Neutrophil (primary cell): ENCODE measurements around the gene LDLRAD4.

Source experiments
- H3K27ac ChIP-seq: fragments of 200-600 bp; sonication (generic); 2 replicates; pipeline ENCODE4 v1.5.1; 2016; ENCODE audit warnings: mild to moderate bottlenecking, moderate library complexity
- H3K27me3 ChIP-seq: fragments of 200-600 bp; sonication (generic); 2 replicates; pipeline ENCODE4 v1.6.0; 2016; ENCODE audit warnings: mild to moderate bottlenecking
- H3K36me3 ChIP-seq: fragments of 200-600 bp; sonication (generic); 2 replicates; pipeline ENCODE4 v1.5.1; 2017
- H3K4me1 ChIP-seq, 2 experiments: fragments of 200-600 bp in 1 of 2; sonication (generic) in 1 of 2; 1 replicate in 1 of 2; 2 replicates in 1 of 2; pipeline versions ENCODE4 v1.5.1 to v1.6.1; 2013 to 2016; ENCODE audit warnings: low read depth in 1 of 2, low read length in 1 of 2, mild to moderate bottlenecking in 1 of 2, moderate library complexity in 1 of 2; ENCODE audit not compliant: control insufficient read depth in 1 of 2, insufficient read depth in 1 of 2
- H3K4me3 ChIP-seq, 2 experiments: fragments of 200-600 bp in 1 of 2; sonication (generic) in 1 of 2; 1 replicate in 1 of 2; 2 replicates in 1 of 2; pipeline ENCODE4 v1.5.1; 2013 to 2016; ENCODE audit warnings: low read depth in 1 of 2, low read length in 1 of 2, mild to moderate bottlenecking in 1 of 2, moderate library complexity in 1 of 2
- H3K9me3 ChIP-seq: fragments of 200-600 bp; sonication (generic); 2 replicates; pipeline ENCODE4 v1.5.1; 2016
- TF ChIP-seq, protein P1 (sequence below): fragments of 200-600 bp; sonication (generic); IDR thresholded peaks from 2 replicates; pipeline ENCODE4 v1.5.1; 2016; ENCODE audit warnings: antibody characterized with exemption

Gene LDLRAD4

DNA sequence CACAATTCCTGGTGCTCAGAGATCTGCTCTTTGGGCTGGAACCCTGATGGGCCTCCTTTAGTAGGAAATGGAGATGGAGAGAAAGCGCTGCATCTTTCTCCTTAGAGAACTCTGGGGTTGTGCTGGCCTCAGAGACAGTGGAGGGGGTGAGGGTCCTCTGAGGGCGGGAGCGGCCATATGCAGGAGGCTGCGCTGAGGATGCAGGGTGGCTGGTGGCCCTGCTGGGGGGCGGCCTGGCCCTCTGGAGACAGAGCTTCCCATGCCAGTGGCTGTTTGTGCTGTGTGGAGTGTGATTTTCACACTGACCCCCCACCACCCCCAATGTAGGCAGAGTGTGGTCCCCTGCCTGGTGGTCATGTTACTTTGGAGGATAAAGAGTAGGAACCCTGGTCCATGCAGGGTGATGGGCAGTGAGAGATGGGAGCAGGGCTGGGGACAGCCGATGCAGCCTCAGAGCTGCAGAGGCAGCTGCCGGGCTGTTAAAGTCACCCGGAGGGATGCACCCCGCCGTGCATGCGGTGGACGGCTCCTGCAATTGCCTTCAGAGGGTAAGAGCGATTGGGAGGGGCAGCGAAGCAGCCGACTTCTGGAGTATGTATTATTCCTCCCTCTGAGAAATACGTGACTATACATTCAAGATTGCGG, 313.2 kb downstream of the LDLRAD4 start:
- TF ChIP-seq, protein P1, sequence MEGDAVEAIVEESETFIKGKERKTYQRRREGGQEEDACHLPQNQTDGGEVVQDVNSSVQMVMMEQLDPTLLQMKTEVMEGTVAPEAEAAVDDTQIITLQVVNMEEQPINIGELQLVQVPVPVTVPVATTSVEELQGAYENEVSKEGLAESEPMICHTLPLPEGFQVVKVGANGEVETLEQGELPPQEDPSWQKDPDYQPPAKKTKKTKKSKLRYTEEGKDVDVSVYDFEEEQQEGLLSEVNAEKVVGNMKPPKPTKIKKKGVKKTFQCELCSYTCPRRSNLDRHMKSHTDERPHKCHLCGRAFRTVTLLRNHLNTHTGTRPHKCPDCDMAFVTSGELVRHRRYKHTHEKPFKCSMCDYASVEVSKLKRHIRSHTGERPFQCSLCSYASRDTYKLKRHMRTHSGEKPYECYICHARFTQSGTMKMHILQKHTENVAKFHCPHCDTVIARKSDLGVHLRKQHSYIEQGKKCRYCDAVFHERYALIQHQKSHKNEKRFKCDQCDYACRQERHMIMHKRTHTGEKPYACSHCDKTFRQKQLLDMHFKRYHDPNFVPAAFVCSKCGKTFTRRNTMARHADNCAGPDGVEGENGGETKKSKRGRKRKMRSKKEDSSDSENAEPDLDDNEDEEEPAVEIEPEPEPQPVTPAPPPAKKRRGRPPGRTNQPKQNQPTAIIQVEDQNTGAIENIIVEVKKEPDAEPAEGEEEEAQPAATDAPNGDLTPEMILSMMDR, result no peak

GRCh38 chr18:13532406-13533075, 314.0 kb downstream of the LDLRAD4 start:
- TF ChIP-seq, protein P1, result no peak
- Histone ChIP-seq H3K27me3 (no peaks in the 10 kb centered on the region), H3K27ac (no peak overlapping the region), H3K36me3 (peaks cover 5% of the 10 kb centered on the region), H3K4me3 (no peak overlapping the region), H3K9me3 (no peaks in the 10 kb centered on the region), H3K4me1 (no peaks in the 10 kb centered on the region)

More for the DNA sequence above, 313.2 kb downstream of the LDLRAD4 start:
- no peak overlapping the region for H3K4me3 ChIP-seq
- H3K27me3 ChIP-seq, result no peaks in the 10 kb centered on the region
- H3K36me3 ChIP-seq, result peaks cover 5% of the 10 kb centered on the region
- no peaks in the 10 kb centered on the region for H3K9me3 ChIP-seq
- H3K27ac ChIP-seq, result no peak overlapping the region
- no peaks in the 10 kb centered on the region for H3K4me1 ChIP-seq

- H3K27ac ChIP-seq, result no peak overlapping the region
- no peak overlapping the region for H3K4me3 ChIP-seq
- H3K36me3 ChIP-seq, result no peaks in the 10 kb centered on the region
- TF ChIP-seq, protein P1, result no peak
- no peaks in the 10 kb centered on the region for H3K9me3 ChIP-seq
- H3K4me1 ChIP-seq, result peaks cover 0 to 5% of the 10 kb centered on the region in 2 experiments
- H3K27me3 ChIP-seq, result no peaks in the 10 kb centered on the region
Measured at GRCh38 chr18:13534631-13535030, 316.1 kb downstream of the LDLRAD4 start.

DNA sequence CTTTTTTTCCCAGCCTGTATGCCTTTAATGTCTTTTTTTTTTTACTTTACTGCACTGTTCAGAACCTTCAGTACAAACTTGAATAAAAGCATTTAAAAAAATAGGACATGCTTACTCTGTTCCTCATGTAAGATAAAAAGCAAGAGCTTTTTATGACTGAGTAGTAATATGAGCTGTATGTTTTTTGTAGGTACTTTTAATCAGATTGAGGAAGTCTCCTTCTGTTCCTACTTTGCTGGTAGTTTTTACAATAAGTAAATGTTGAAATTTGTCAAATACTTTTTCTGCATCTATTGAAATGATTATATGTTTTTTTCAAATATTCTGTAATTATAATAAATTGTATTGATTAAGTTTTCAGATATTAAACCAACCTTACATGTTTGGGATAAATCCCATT, 318.0 kb downstream of the LDLRAD4 start:
- Histone ChIP-seq H3K9me3 (no peaks in the 10 kb centered on the region), H3K4me3 (no peak overlapping the region), H3K4me1 (peaks cover 0 to 5% of the 10 kb centered on the region in 2 experiments), H3K27ac (no peak overlapping the region), H3K27me3 (no peaks in the 10 kb centered on the region), H3K36me3 (no peaks in the 10 kb centered on the region)
- TF ChIP-seq, protein P1, result no peak

DNA sequence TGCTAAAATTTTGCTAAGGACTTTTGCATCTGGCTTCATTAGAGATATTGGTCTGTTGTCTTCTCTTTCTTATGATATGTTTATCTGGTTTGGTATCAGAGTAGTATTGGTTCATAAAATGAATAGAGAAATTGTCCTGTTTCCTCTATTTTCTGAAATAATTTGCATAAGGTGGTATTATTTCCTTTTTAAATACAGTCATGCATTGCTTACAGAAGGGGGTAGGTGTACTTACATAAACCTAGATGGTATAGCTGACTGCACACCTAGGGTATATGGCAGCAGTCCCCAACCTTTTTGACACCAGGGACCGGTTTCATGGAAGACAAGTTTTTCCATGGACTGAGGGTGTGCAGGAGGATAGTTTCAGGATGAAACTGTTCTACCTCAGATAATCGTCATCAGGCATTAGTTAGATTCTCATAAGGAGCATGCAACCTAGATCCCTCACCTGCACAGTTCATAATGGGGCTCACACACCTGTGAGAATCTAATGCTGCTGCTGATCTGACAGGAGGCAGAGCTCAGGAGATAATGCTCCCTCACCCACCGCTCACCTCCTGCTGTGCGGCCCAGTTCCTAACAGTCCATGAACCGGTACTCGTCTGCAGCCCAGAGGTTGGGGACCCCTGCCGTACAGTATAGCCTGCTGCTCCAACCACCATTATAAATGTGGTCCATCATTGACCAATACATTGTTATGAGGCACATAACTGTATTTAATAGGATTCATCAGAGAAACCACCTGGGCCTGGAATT, 318.6 kb downstream of the LDLRAD4 start:
- TF ChIP-seq, protein P1, result no peak
- H3K4me1 ChIP-seq, result peaks cover 0 to 5% of the 10 kb centered on the region in 2 experiments
- no peak overlapping the region for H3K27ac ChIP-seq
- H3K36me3 ChIP-seq, result no peaks in the 10 kb centered on the region
- no peak overlapping the region for H3K4me3 ChIP-seq
- H3K9me3 ChIP-seq, result no peaks in the 10 kb centered on the region
- H3K27me3 ChIP-seq, result no peaks in the 10 kb centered on the region
